Epithelial cell of esophagus (primary cell): ENCODE results near the gene AHCYL1.

Experiments
- DNase-seq: peaks from one replicate; pipeline ENCODE4 v3.0.0; 2010; ENCODE audit warnings: low read depth
- H3K4me3 ChIP-seq: 2 replicates; pipeline ENCODE4 v1.5.1; 2011; ENCODE audit warnings: mild to moderate bottlenecking, low read length, control low read depth
- CTCF ChIP-seq: IDR thresholded peaks from 2 replicates; pipeline ENCODE4 v1.5.1; 2011; ENCODE audit warnings: low read depth, mild to moderate bottlenecking, low read length, control low read depth, inconsistent platforms; ENCODE audit not compliant: insufficient read depth; ENCODE audit errors: missing control alignments

AHCYL1 gene

GRCh38 chr1:110047463-110047862 is 62.9 kb downstream of the AHCYL1 start:
- no peak for DNase-seq
- no peak for TF ChIP-seq CTCF

GRCh38 chr1:110048240-110048639 is 63.7 kb downstream of the AHCYL1 start:
- DNase-seq = no peak
- H3K4me3 ChIP-seq = no peak overlapping the region
- TF ChIP-seq CTCF = no peak

More at GRCh38 chr1:110047463-110047862, 62.9 kb downstream of the AHCYL1 start:
- no peak overlapping the region for H3K4me3 ChIP-seq

GRCh38 chr1:110048923-110049601 is 64.5 kb downstream of the AHCYL1 start:
- H3K4me3 ChIP-seq = no peak overlapping the region
- DNase-seq = no peak
- no peak for TF ChIP-seq CTCF

DNA sequence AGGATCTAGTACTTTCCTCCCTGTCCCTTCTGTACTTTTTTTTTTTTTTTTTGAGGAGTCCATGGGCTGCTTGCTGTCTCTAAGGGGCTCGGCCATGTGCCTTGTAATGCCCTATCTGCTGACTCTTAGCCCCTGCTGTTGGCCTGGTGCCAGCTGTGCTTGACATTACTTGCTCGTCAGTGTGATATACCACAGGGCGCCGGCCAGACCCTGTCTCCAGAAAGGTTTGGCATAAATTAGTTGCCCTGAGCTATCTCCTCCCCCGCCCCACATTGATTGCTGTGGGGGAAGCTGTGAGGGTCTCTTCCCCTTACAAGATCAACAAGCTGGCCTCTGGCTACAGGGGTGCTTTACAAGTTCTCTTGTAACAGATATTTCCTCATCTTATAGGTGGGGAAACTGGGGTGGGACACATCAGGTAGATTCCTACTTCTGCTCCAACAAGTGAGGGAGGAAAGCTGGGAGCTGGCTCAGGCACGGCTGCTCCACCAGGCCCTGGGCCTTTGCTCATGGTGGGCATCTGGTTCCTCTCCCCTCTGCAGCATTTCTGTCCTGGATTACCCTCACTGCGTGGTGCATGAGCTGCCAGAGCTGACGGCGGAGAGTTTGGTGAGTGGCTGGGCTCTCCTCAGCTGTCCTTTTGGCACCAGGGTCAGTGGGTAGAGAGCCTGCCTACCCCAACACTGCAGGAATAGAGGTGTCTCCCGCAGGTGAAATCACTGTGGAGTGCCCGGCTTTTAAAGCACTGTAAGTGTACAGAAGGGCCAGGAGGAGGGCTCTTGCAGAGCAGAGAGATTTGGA is 65.4 kb downstream of the AHCYL1 start:
- TF ChIP-seq CTCF = no peak
- H3K4me3 ChIP-seq = no peak overlapping the region
- DNase-seq = no peak

DNA sequence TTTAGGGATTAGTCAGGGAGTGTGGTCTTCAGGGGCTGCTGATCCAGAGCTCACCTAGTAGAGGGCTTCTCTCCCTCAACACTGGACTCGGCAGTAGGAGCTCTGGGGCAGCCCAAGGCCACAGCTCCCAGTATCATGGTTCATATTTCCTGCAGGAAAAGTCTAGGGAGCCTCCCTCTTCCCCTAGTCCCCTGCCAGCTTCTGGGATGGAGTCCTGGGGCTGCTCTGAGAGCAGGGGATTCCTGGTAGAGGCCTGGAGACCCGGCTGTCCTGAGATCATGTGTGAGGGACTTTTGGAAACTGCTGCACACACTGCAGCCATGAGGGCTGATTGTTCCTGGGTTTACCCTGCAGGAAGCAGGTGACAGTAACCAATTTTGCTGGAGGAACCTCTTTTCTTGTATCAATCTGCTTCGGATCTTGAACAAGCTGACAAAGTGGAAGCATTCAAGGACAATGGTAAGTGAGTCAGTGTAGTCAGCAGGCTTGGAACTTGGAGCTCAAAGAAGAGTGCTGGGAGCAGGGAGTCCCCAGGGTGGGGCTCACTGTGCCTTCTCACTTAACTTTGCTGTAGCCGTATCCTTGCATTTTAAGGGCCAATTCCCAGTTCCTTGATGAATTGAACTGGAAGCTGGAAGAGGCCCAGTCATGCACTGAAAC is 66.2 kb downstream of the AHCYL1 start:
- no peak for TF ChIP-seq CTCF
- H3K4me3 ChIP-seq = no peak overlapping the region
- no peak for DNase-seq

DNA sequence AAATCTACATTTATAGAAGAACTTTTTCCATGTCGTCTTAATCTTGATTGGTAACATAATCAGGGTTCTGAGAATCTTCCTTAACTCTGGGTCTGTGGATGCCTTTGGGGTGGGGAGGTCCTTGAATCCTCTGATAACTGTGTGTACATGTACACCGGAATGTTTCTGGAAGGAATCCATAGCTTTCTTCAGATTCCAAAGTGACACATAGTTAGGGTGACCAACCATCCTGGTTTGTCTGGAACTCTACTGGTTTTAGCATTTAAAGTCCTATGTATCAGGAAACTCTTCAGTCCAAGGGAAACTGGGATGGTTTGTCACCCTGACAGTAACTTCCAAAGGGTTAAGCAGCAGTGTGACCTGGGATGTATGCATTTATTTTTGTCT is 66.7 kb downstream of the AHCYL1 start:
- no peak for TF ChIP-seq CTCF
- no peak for DNase-seq
- H3K4me3 ChIP-seq = no peak overlapping the region
